ENCODE data around the gene CEBPE. TPM values are rescaled to one million over a fixed set of nuclear protein-coding genes. Genes with fewer than 3 reads are reported as not detected.

CEBPE gene
- total RNA-seq, 1 donor from 2014 or later = not detected

DNA sequence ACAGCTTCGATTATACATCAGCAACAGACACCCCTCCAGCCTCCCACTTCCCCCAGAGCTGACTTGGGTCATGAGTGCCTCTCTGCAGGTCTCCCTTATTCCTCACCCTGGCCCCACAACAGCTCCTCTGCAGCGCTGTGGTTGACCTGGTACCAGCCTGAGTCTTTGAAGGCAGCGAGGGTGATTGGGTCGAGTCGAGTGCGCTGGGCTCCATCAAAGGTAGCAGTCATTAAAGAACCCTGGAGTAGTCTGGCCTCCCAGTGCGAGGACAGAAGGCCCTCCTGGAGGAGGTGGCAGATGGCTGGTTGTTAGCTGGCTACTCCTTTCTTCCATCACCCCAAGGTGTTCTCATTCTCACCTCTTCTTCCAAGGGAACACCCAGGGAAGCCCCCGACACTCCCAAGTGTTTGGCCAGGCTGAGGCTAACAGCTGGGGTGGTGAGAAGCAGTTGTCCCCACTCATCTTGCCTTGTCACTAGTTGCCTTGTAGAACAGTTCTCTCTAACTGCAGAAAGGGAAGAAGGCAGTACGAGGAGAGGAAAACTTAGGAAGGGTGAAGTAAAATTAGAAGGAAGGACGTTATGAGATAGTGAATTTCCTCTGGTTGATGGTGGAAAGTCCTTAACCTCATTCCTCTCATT lies 16.9 kb downstream of the CEBPE start:
- DNase-seq = no peak

DNA sequence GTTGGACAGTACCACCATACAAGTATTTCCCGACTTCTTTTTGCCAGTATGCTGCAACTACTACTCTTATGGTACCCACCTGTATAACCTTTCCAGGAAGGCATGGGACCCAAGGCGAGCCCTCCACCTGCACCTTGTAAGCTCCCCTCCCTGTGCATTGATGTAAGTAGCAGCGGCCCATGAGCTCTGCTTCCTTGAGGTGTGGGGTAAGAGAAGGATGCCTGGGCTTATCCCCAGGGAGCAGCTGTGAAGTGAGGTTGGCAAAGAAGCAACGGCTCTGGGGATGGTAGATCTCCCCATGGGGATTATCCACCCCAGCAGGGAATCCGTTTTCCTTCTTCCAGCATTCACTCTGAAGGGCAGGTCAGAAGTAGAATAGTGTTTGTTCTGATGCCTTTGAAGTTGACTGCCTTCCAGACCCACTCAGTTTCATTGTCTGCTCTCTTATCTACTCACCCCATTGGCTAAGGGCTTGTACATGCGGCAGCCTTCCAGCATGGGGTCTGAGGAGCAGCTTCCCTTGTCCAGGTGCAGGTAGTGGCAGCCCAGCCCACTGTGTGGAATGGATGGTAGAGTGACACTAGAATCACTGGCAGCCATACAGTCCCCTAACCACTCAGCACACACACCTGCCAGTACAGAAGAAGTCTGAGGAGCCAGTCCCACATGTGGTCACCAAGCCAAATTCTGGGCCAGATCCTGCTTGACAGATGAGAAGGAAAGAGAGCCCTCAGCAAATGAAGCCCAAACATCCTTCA lies 17.7 kb downstream of the CEBPE start:
- DNase-seq = no peak

DNA sequence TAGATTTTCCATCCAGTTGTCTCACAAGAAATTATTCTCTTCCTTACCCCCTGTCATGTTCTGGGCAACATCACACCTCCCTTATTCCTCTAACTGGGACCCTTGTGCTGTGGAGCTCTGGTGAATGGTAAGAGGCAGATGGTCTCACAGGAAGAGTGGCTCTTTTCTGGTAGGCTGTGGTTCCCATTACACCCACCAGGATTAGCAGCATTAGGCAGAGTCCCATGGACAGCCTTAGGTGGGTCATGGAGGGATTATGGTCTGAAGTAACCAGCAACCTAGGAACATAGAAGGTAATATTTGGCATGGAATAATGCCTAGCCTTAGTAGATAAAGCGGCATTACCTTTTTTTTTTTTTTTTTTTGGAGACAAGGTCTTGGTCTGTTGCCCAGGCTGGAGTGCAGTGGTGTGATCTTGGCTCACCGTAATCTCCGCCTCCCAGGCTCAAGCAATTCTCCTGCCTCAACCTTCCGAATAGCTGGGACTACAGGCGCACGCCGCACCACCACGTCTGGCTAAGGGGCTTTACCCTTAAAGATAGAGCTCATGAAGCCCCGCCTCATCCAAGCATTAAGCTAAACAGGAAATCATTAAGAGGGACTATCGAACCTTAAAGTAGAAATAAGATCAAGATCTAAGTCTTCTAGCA lies 19.7 kb downstream of the CEBPE start:
- no peak for DNase-seq

DNA sequence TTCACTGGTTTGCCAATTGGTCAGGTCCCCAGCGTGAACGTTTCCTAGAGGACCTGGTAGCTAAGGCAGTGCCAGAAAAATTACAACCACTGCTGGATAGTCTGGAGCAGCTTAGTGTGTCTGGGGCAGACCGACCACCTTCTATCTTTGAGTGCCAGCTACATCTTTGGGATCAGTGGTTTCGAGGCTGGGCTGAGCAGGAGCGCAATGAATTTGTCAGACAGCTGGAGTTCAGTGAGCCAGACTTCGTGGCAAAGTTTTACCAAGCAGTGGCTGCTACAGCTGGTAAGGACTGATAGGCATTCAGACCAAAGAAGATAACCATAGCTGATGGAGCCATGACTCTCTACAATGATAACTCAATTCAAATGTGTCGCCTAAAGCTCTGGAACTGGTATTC lies 21.3 kb downstream of the CEBPE start:
- DNase-seq = no peak

DNA sequence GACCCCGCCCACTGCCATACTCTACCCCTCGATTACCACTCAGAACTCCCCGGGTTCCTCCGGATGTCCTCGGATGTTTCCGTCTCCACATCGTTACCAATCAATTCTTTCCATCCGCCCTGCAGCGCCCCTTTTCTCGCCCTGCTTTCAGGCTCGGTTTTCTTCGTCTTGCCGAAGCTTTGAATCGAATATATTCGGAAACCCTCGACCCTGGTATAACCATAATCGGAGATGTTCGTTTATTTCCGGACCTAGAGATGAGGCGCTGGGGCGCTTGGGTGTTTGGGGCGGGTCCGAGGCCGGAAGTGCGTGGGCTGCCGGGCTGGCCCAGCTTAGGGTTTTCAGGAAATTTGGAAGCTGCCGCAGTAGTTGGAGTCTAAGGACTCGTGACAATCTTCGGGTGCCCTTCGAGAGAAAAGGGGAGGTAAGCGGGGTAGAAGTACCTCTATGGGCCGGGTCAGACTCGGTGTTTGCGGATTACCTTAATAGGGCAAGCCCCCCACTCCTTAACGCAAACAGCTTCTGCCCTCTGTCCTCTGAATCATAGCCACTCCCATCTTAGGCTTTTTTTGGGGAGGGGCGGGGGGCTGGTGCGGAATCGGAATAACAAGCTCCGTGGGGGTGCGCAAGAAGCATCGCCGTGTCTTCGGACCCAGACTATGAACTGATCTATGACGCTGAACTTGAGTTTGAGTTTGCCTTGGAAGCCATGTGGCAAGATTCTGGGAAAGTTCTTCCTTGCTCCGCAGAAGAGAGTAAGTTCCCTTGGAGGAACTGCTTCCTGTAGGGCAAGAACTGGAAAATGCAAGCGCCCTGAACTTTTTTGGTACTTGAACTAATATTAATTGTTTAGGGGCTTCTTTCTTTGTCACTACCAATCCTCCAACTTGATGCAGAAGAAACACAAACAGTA lies 23.6 kb downstream of the CEBPE start, which contains the start of gene C14orf119:
Gene C14orf119 (plus strand): TSS at position 310 of the 913 bp plus-strand sequence. CDS start 2,154 bp downstream, outside the sequence.
- peak; percentile 100 for DNase-seq

DNA sequence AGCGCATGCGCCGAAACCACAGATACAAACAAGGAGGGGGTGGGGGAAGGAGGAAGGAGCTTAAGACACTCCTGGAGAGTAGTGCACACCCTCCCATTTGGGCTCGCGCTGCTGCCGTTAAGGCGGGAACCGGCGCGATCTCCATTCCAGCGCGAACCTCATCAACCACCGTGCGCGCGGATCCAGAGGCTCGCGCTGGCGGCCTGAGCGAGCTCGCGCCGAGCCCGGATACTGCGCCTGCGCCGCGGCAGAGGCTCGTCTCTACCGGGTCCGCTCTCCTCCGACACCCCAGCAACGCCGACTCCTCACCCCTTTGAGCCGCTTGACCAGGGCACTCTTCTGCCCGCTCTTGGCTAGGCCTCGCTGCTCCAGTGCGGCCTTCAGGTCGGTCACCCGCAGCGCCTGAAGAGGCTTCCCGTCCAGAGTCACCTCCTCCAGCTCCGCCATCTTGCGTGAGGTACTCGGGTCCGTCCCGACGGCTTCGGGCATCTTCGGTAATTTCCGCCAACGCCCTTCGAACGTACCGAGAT lies 24.3 kb downstream of the CEBPE start, which contains the start of gene ACIN1:
Gene ACIN1 (minus strand): TSS at position 471 of the 530 bp plus-strand sequence. CDS start 24 bp downstream, at position 447.
- DNase-seq = peak; percentile 92

DNA sequence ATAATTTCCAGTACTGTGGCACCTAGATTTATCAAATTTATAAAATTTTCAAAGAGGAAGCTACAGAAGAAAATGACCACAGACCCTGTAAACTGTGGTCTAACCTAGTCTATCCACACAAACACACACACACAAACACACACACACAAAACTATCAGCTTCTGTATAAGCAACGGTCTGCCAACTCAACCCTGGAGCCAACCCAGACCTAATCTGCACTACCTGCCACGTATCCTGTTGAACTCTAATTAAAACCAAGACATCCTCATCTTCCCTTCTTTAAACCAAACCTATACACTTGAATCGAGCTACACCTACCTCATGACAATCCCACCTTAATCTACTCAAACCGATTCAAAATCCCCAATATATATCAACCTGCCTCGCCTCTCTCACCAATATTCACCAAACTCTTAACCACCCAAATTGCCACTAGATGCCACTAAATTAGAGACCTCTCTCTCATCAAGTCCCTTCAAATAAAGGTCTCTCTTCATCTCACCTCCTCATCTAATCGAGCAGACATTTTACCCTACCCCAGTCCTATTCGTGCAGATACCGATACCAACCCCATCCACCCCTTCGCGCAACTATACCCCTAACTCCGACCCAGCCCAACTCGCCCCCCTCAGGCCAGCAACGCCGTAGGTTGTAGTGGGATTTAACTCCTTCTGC lies 24.9 kb downstream of the CEBPE start:
- no peak for DNase-seq

DNA sequence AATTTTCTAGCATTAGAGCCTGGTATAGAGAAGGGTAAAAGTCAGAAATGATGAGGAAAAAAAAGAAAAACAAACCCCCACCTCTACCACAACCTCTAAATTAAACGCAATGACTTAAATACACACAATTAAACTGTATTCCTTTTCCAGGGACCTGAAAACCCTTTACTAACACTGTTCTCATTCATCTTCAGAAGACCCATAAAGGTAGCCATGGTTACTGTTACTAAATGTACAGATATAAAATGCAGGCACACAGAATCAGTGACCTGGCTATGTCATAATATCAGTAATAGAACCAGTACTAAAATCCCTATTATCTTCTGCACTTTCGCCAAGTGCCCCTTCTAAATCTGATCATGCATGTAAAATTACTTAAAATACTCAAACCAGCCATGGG lies 25.5 kb downstream of the CEBPE start:
- DNase-seq = no peak

DNA sequence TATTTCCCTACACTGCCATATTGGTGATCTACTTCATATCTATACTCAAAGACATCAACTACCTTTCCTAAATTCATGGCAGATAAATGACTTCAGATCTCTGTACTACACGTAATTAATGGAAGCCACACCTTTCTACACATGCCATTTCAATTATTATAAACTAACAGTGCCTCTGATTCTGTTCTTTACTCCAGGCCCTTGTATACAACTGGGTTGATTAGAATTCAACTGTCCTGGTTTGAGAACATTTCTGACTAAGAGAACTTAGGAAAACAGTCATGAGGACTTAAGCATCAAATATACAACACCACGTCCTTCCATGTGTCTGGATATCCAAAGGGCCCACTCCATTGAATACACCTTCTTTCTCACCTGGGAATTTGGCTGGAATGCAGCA lies 26.0 kb downstream of the CEBPE start:
- DNase-seq = no peak

DNA sequence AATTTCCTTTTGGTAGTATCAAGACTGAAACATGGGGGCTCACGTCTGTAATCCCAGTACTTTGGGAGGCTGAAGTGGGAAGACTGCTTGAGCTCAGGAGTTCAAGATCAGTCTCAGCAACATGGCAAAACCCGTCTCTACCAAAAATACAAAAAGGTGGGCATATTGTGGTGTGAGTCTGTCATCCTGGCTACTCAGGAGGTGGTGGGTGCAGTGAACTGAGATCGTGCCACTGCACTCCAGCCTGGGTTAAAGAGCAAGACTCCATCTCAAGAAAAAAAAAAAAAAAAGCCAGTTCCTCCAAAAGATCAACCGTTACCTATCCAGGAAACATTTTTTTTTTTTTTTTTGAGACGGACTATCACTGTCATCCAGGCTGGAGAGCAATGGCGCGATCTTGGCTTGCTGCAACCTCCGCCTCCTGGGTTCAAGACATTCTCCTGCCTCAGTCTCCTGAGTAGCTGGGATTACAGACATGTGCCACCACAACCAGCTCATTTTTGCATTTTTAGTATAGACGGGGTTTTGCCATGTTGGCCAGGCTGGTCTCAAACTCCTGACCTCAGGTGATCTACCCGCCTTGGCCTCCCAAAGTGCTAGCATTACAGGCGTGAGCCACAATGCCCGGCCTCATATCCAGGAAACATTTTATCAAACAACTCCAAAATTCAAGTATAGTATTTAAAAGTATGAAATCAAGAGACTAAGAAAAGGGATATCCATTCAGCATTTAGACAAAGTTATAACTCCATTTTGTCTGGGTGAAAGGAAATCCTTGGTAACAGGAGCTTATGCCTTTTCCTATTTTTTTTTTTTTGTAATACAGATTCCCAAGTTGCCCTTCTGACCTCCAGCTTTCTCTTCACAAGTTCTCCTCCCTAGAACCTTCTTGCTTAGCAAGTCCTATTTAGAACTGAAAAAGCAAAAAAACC lies 27.5 kb downstream of the CEBPE start:
- no peak for DNase-seq

DNA sequence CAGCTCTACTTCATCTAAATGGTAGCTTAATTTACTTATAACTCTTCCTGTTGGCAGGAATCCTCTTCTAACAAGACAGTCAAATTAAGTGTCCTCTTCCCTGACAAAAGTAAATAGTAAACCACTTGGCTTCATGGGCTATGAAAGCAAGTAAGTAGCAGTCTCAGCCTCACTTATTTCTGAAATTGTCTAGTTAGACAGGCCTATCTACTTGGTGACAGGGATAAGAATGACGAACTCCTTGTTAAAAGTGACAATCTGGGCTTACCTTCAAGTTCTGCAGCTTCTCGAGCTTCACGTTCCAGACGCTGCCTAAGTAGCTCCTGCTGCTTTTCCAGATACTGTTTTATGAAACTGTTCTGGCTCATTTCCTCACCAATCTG lies 28.8 kb downstream of the CEBPE start:
- DNase-seq = peak; percentile 47

DNA sequence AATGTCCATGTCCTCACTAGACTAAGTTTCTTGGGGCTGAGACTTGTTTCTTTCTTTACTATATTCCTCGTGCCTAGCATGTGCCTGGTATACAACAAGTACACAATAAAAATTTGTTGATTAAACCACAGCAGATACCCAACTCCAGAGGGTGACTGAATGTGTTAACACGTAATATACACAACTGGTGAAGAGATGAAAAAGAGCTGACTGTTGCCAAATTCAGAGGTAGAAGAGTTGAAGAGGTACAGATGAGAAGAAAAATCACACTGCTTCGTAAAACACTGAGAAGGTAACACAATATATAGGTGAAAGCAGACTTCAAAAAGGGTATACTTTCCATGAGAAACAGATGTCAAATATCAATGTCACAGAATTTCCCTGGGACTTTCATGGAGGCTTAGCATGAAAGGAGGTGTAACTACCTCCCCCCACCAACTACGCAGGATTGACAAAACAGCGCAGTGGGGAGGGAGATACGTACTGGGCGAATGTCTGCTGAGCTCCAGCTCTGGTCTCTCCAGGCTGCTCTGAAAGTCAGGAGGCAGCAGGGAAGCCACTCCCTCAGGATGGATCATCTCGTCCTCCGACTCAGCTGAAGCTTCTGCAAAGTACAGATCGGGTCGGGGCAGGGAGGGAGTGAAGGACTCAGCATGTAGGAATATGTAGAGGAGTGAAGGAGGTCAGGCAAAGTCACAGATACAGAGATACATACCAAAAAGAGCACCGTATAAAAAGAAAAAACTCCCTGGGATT lies 29.4 kb downstream of the CEBPE start:
- DNase-seq = no peak

DNA sequence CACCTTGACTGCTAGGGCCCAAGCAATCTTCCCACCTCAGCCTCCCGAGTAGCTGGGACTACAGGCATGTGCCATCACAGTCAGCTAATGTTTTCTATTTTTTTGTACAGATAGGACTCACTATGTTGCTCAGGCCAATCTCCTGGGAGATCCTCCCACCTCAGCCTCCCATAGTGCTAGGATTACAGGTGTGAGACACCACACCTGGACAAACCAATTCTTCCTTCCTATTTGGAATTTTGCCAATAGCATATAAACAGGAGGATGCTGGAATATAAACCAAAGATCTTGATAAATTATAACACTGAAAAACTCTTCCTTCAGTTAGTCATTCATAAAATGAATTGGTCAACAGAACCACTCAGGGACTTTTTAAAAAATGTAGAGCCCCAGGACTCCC lies 32.5 kb downstream of the CEBPE start:
- no peak for DNase-seq

DNA sequence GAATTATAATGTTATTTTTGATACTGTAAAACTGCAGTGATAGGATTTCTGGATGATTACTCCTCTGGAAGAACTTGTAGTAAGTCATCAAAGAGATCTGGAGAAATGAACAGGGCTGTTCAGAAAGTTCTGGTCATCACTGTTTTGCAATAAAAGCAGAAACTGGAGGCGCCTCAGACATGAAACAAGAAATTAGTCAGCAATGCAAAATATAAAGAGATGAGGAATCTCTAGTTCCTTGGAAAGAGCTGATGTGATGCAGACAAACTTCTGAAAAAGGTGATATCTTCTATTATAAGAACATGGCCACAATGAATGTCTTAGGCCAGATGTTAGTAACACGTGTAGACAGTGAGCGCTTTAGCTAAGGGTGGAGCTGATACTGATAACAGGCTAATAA lies 33.6 kb downstream of the CEBPE start:
- DNase-seq = no peak

DNA sequence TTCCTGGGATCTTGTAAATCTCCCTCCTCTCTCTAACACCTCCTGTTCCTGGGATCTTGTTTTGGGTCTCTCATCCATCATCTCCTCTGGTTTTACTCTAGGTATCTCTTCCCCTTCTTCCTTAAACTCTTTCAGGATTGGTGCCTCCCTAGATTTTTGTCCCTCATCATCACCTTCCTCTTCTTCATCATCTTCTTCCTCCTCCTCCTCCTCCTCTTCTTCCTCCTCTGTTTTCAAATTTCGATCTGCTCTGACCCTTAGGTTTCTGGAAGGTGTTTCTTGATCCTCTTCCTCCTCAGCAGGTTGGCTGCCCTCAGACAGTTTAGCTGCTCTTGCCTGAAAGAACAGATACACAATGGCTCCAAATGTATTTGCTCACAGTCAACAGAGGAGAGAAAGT lies 38.6 kb downstream of the CEBPE start:
- no peak for DNase-seq

DNA sequence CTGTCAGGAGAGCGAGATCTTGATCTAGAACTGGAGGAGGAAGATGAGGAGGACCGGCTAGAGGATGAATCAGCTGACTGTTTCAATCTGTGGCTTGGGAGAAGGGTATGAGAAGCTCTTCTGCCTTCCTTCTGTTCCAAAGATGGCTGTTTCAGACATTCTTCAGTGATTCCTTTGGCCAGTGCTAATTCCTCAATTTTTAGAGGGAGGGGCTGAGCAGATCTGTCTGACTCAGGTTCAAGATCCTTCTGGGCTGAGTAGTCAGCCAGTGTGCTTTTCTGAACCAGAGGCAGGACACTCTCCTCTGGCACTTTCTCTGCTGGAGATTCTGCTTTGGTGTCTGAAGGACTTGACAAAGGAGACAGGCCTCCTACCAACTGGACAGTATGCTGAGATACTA lies 39.3 kb downstream of the CEBPE start:
- DNase-seq = no peak

DNA sequence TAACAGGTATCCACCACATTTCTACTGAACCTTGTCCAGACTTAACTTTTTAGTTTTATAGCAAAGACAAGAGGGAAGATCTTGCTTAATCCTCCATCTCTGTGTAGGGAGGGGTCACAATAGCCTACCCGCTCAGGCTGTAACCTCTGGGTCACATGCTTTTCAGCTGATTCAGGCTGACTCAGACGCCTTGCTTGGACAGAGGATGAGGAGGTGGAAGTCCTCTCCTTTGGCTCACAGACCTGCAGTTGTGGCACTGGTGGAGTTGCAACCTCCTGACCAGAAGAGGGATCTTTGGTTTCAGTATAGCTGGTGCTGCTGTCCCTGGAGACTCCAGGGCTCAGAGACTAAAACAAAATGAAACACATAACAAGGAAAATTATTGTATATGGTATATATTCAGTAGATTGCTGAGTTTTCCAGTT lies 40.4 kb downstream of the CEBPE start:
- DNase-seq = peak; percentile 93

DNA sequence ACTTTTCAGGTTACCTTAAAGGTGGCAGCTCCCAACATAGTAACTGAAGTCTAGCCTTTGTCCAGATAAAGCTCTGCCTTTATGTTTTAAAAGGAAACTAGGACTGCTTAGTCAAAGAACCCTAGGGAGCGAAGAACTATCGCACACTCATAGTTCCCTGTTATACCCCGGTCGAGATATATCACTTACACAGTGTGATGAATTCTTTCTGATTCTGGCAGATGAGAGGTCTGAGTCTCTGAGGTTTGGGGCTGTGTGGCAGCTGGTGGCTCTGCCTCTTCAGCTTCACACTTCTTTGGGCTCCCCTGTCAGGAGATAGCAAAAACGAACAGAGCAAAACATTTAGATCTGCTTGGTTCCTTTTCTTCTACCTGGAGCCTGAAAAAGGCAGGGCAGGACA lies 41.1 kb downstream of the CEBPE start:
- DNase-seq = no peak

DNA sequence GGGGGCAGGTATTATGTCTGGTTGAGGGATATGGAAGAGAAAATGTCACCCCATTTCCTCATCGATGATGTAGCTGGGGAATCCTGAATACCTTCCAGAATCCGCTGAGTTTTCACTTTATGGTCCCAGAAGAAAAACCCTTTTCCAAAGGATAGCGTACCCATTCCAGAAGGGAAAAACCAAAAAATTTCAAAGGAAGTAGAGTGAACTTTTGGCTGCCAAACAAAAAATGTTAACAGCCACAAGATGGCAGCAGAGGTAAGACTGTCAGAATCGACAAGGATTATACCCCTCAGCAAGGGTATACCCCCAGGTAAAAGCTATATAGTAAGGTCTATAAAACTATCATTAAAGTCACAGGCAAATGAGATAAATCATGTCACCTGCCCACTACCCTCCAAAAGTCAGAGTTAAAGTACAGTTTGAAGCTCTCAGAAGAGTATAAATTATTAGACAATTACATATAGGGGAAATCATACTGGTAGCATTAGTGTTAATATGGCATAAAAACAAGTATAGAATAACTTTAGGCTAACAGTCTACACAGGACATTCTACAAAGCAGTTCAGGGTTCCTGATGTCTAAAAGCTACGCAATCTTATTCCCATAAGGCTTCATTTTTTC lies 42.2 kb downstream of the CEBPE start:
- DNase-seq = peak; percentile 70
